Activated CD8-positive, alpha-beta T cell treated with anti-CD3 and anti-CD28 coated beads, Interleukin-2, amount 10 ng/mL, durations not matched to agents 7 days and 5 days (primary cell): ENCODE measurements around the gene CMKLR1. TPM values are rescaled to one million over a fixed set of nuclear protein-coding genes. Genes with fewer than 3 reads are reported as not detected.

Experiments used
- ATAC-seq: fragments of 150-1000 bp; cut with Tn5 transposase; one replicate; pipeline ENCODE4 v1.10.0; 2021; ENCODE audit warnings: moderate library complexity
- CTCF ChIA-PET: fragments of 350-600 bp; sonication (Branson Sonifier 250); formaldehyde crosslinking; loops from one replicate; lab custom pipeline; 2021; ENCODE audit warnings: antibody characterized with exemption; lab: Charles Lee
- POLR2A ChIA-PET: fragments of 350-600 bp; sonication (Branson Sonifier 250); formaldehyde crosslinking; loops from one replicate; lab custom pipeline; 2021; ENCODE audit warnings: antibody characterized with exemption; lab: Charles Lee
- DNase-seq: peaks from one replicate; pipeline ENCODE4 v3.0.0-alpha.2; 2020
- H3K27ac Mint-ChIP-seq: one replicate; pipeline ENCODE4 v1.8.0; 2021; ENCODE audit warnings: mild to moderate bottlenecking, mixed read lengths
- H3K27me3 Mint-ChIP-seq: one replicate; pipeline ENCODE4 v1.8.0; 2021; ENCODE audit warnings: low read depth, mixed read lengths
- H3K36me3 Mint-ChIP-seq: one replicate; pipeline ENCODE4 v1.8.0; 2021; ENCODE audit warnings: low read depth, mixed read lengths
- H3K4me1 Mint-ChIP-seq: one replicate; pipeline ENCODE4 v1.8.0; 2021; ENCODE audit warnings: low read depth, mixed read lengths
- H3K4me3 Mint-ChIP-seq: one replicate; pipeline ENCODE4 v1.8.0; 2021; ENCODE audit warnings: mild to moderate bottlenecking, mixed read lengths
- H3K9me3 Mint-ChIP-seq: one replicate; pipeline ENCODE4 v1.8.0; 2022; ENCODE audit warnings: mixed read lengths; ENCODE audit not compliant: insufficient read depth
- total RNA-seq, 2 experiments: library from RNA; stranded (reverse); gene quantifications; one replicate each; pipeline ENCODE4 v1.2.3, GENCODE V29; 2021

The CMKLR1 gene, protein sequence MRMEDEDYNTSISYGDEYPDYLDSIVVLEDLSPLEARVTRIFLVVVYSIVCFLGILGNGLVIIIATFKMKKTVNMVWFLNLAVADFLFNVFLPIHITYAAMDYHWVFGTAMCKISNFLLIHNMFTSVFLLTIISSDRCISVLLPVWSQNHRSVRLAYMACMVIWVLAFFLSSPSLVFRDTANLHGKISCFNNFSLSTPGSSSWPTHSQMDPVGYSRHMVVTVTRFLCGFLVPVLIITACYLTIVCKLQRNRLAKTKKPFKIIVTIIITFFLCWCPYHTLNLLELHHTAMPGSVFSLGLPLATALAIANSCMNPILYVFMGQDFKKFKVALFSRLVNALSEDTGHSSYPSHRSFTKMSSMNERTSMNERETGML
- total RNA-seq, result under 1 TPM in 1 of 2 experiments, not detected in 1; 0.08 TPM

DNA sequence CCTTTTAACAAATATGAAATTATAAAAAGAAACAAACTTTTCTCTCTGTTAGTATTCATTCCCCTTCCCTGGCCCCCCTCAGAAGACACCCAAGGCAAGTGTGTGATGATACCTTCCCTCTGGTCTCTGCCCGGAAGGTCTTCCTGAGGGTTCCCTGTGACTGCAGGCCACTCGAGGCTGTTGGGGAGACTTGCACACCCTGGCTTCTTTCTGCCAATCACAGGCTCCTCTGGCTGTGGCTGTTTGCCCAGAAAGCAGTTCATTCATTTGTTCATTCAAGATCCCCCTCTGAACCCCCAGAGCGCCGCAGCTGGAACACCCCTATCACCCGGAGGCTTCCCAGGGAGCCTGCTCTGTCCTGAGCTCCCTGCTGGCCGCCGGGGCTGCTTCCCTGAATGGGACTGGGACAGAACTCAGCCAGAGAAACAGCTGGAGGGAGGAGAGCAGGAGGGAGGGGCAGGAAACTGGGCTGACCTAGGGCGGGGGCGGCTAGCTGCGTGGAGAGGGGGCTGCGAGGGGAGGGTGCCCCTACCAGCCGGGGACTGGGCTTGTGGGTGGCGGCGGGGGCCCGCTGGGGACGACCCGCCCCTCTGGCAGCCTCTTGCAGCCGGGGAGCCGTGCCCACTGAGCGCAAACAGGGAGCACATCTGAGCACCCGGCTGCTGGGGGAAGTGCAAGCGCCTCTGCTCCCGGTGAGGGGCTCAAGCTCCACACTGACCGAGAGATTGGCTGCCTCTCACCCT is at the start of gene CMKLR1:
Gene CMKLR1, minus strand, starts transcription at position 397 of the 743 bp plus-strand sequence. CDS start 45,720 bp downstream, outside the sequence.
- Mint-ChIP-seq H3K4me1 (peaks cover 8% of the 10 kb centered on the region), H3K9me3 (no peaks in the 10 kb centered on the region), H3K36me3 (no peaks in the 10 kb centered on the region), H3K27ac (no peak within 1 kb of the TSS), H3K27me3 (peaks cover 36% of the 10 kb centered on the region), H3K4me3 (no peak within 1 kb of the TSS)
- ChIA-PET CTCF (no interaction called here), POLR2A (no interaction called here)
- DNase-seq, result no peak
- no peak for ATAC-seq

DNA sequence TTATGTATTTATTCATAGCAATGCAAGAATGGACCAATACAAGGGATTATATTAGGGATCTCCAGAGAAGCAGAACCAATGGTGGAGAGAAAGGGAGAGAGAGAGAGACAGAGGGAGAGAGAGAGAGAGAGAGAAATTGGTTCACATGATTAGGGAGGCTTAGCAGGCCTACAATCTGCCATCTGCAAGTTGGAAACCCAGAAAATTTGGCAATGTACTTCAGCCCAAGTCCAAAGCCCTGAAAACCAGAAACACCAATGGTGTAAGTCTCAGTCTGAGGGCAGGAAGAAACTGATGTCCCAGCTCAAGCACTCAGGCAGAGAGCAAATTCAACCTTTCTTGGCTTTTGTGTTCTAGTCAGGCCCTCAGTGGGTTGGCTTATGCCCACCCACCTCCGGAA is 48.7 kb upstream of the CMKLR1 start:
- no peaks in the 10 kb centered on the region for H3K36me3 Mint-ChIP-seq
- H3K9me3 Mint-ChIP-seq, result no peaks in the 10 kb centered on the region
- peaks cover 9% of the 10 kb centered on the region for H3K27me3 Mint-ChIP-seq
- ChIA-PET CTCF (no interaction called here), POLR2A (no interaction called here)
- DNase-seq (no peak), ATAC-seq (no peak)
- H3K4me3 Mint-ChIP-seq, result no peak overlapping the region
- no peak overlapping the region for H3K27ac Mint-ChIP-seq
- H3K4me1 Mint-ChIP-seq, result no peaks in the 10 kb centered on the region

DNA sequence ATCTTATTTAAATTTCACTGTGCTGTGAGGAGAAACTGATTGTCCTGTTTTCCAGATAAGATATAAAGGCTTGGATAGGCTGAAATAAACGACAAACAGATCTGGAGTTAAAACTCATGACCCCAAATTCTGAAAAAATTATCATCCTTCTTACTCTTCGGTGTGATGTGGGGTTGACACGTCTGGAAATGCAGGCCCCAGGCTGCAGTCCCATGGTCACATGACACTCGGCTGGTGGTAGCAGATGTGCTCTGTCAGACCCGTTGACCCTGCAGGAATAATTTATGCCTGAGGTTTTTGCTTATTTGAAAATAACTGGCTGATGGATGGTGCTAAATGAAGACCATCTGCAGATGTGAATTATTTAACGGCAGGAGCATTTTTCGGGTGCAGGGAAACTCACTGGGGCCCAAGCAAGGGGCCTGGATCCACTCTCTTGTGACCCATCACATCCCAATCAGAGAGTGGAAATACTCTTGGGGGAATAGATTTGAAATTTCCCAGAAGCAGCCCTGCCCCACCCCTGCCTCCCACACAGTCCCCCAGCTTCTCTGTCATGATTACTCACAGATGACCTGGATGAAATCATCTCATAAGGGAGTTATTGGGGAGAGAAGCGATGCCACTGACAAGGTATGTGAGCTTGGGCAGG is 47.7 kb upstream of the CMKLR1 start:
- Mint-ChIP-seq H3K27ac (no peak overlapping the region), H3K4me1 (no peaks in the 10 kb centered on the region), H3K9me3 (no peaks in the 10 kb centered on the region), H3K4me3 (no peak overlapping the region), H3K36me3 (no peaks in the 10 kb centered on the region), H3K27me3 (peaks cover 8% of the 10 kb centered on the region)
- ChIA-PET CTCF (no interaction called here), POLR2A (no interaction called here)
- ATAC-seq (no peak), DNase-seq (no peak)

DNA sequence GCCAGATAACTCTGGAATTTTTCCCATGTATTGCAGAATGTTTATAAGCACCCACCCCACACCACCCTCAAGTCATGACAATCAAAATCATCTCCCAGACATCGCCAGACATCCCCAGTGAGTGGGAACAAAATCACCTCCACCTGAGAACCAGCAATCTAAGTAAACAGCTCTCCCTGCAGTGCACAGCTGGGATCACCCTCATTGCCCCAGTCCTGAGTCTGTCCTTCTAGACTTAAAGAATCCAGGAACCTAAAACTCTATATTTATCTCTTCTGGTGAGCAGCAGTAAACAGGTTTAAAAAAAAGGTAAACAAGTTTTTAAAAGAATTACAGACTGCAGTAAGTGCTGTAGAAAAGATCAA is 43.3 kb upstream of the CMKLR1 start:
- ChIA-PET POLR2A (no interaction called here), CTCF (no interaction called here)
- H3K4me3 Mint-ChIP-seq, result no peak overlapping the region
- no peak overlapping the region for H3K27ac Mint-ChIP-seq
- H3K36me3 Mint-ChIP-seq, result no peaks in the 10 kb centered on the region
- ATAC-seq (no peak), DNase-seq (no peak)
- H3K9me3 Mint-ChIP-seq, result peaks cover under 1% of the 10 kb centered on the region
- H3K27me3 Mint-ChIP-seq, result peaks cover 8% of the 10 kb centered on the region
- no peaks in the 10 kb centered on the region for H3K4me1 Mint-ChIP-seq

DNA sequence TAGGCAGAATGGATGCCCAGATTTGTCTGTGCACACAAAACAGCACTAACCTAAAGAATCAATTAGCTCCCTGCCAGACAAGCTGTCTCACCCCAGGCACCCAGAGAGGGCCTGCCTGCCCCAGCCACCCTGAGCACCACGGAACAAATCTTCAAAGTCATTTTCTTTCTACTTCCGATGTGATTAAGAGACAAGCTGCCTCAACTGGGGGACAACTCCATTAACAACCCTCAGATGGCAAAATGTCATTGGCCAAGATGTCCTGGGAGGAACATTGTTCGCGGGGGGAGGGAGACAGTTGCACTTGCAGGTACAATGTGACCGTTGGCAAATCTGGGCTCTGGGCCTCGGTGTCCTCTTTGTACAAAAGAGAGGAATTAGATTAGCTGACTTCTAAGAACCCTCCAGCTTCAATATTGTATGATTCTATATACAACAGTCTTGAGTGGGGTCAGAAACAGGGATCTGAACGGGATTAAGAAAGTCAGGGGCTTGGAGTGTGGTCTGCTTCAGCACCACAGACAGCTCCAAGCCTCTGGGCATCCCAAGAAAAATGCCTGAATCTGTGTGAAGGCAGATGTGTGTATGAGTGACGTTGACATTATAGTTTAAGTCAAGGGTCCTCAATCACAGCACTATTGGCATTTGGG is 42.8 kb upstream of the CMKLR1 start:
- DNase-seq (no peak), ATAC-seq (no peak)
- CTCF ChIA-PET, result no interaction called here

DNA sequence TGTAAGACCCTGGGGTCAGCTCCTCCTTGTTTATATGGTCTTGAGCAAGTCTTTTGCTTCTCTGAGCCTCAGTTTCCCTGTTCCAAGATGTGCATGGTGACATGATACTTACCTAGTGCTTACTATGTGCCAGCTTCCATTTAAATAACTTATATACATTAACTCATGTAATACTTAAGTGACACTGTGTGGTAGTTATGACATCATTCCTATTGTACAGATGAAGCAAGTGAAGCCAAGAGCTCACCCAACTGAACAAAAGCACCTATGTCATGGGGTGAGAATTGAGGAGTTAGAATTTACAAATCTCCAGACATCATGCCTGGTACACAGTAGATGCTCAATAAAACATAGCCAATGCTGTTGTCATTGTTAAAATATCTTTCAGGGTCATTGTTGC is 41.3 kb upstream of the CMKLR1 start:
- H3K27ac Mint-ChIP-seq, result no peak overlapping the region
- CTCF ChIA-PET, result no interaction called here
- H3K36me3 Mint-ChIP-seq, result no peaks in the 10 kb centered on the region
- peaks cover 12% of the 10 kb centered on the region for H3K27me3 Mint-ChIP-seq
- H3K4me3 Mint-ChIP-seq, result no peak overlapping the region
- ATAC-seq (no peak), DNase-seq (no peak)
- POLR2A ChIA-PET, result no interaction called here
- H3K4me1 Mint-ChIP-seq, result no peaks in the 10 kb centered on the region
- H3K9me3 Mint-ChIP-seq, result peaks cover 3% of the 10 kb centered on the region

More for the DNA sequence above, 42.8 kb upstream of the CMKLR1 start:
- peaks cover 9% of the 10 kb centered on the region for H3K27me3 Mint-ChIP-seq
- no peaks in the 10 kb centered on the region for H3K36me3 Mint-ChIP-seq
- H3K4me1 Mint-ChIP-seq, result no peaks in the 10 kb centered on the region
- POLR2A ChIA-PET, result no interaction called here
- H3K4me3 Mint-ChIP-seq, result no peak overlapping the region
- peaks cover 3% of the 10 kb centered on the region for H3K9me3 Mint-ChIP-seq
- no peak overlapping the region for H3K27ac Mint-ChIP-seq

DNA sequence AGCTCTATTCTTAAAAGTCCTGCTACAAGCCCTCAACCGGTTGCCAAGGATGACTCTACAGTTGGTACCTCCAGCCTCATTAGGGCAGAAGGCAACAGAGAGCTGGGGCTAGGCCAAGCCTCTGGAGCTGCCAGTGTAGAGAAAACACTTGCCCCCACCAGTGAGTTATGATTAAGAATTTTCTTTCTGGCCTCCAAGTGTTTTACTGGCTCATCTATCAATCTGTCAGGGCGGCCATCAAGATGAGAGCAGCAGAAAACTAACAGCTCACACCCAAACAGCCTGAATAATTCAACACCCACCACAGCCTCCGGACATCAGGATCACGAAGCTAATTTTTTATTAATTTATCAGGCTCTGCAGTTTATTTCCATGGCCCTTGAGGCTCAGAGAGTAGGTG is 40.7 kb upstream of the CMKLR1 start:
- DNase-seq (no peak), ATAC-seq (no peak)
- no peaks in the 10 kb centered on the region for H3K4me1 Mint-ChIP-seq
- no peaks in the 10 kb centered on the region for H3K36me3 Mint-ChIP-seq
- CTCF ChIA-PET, result no interaction called here
- POLR2A ChIA-PET, result no interaction called here
- peaks cover 10% of the 10 kb centered on the region for H3K27me3 Mint-ChIP-seq
- H3K9me3 Mint-ChIP-seq, result peaks cover 3% of the 10 kb centered on the region
- H3K4me3 Mint-ChIP-seq, result no peak overlapping the region
- H3K27ac Mint-ChIP-seq, result no peak overlapping the region

DNA sequence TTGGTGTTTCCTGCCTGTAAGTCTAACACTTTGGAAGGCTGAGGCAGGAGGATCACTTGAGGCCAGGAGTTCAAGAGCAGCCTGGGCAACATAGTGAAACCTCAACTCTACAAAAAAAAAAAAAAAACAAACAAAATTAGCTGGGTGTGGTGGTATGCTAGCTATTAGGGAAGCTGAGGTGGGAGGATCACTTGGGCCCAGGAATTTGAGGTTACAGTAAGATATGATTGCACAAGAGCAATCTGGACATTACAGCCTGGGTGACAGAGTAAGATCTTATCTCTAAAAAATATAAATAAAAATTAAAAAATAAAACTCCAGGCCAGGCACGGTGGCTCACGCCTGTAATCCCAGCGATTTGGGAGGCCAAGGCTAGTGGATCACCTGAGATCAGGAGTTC is 39.8 kb upstream of the CMKLR1 start:
- no peak for ATAC-seq
- no peaks in the 10 kb centered on the region for H3K4me1 Mint-ChIP-seq
- ChIA-PET POLR2A (no interaction called here), CTCF (no interaction called here)
- no peaks in the 10 kb centered on the region for H3K36me3 Mint-ChIP-seq
- no peak overlapping the region for H3K27ac Mint-ChIP-seq
- no peak overlapping the region for H3K4me3 Mint-ChIP-seq
- peaks cover 3% of the 10 kb centered on the region for H3K9me3 Mint-ChIP-seq
- no peak for DNase-seq
- peaks cover 10% of the 10 kb centered on the region for H3K27me3 Mint-ChIP-seq

DNA sequence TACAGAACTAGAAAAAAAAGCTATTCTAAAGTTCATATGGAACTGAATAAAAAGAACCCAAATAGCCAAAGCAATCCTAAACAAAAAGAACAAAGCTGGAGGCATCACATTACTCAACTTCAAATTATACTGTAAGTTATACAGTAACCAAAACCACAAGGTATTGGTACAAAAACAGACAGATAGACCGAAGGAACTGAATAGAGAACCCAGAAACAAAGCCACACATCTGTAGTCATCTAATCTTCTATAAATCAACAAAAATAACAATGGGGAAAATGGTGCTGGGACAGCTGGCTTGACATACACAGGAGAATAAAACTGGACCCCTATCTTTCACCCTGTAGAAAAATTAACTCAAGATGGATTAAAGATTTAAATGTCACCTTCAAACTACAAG is 38.1 kb upstream of the CMKLR1 start:
- peaks cover 10% of the 10 kb centered on the region for H3K27me3 Mint-ChIP-seq
- H3K4me1 Mint-ChIP-seq, result no peaks in the 10 kb centered on the region
- ATAC-seq (no peak), DNase-seq (no peak)
- peaks cover 3% of the 10 kb centered on the region for H3K9me3 Mint-ChIP-seq
- no peaks in the 10 kb centered on the region for H3K36me3 Mint-ChIP-seq
- H3K4me3 Mint-ChIP-seq, result no peak overlapping the region
- no peak overlapping the region for H3K27ac Mint-ChIP-seq
- POLR2A ChIA-PET, result no interaction called here
- CTCF ChIA-PET, result no interaction called here

DNA sequence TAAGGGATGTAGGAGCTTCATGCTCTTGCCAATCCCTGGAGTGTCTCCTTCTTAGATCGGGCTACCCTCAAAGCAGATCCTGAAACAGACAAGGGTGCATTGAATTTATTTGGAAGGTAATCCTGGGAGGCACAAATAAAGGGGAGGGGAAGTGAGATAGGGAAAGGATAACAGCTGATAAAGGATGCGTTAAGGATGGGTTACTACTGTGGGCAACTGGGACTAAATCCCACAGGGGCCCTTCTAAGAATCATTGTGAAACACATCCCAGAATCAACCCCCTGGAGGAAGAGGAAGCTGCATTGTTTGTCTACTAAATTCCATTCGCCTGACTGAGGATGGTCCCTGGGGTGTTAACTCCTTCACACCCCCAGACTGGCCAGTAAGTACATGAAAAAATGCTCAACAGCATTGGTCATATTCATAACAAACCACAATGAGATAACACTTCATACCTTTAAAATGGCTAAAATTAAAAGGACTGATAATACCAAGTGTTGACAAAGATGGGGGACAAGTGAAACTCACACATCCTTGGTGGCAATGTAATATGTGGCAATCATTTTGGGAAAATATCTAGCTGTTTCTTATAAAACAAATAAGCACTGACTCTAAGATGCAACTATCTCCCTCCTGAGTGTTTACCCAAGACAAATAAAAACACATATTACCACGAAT is 37.0 kb upstream of the CMKLR1 start:
- no peaks in the 10 kb centered on the region for H3K36me3 Mint-ChIP-seq
- no peak for DNase-seq
- POLR2A ChIA-PET, result no interaction called here

DNA sequence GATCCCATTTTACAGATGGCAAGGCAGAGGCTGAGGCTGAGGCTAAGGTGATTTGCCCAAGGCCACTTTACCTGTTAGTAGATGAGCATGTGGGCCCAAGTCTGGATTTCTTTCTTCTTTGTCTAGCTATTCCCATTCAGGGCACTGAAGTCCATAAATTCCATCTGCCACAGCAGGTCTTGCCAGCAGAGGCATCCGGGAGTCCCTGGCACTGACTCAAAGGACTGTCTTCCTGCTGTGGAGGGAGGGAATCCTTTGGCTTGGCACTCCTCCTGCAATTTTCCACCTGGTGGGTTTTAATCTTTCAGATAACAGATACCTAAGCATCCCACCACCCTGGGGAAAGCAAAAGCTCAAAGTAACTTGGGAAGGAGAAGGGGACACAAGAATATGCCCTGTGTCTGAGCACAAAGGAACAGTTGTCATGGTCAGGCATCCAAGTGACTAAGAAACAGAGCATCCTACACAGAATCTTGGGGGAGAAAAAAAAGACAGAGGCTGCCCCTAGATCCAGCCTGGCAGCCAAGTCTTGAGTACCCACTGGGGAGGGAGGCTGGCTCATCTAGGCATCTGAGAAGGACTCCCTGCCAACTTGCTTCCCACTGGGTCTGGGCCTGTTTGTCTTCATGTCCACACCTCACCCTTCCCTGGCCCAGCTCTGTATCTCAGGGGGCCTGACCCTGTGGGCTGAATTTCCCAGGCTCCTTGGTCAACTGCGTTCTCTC is 35.6 kb upstream of the CMKLR1 start:
- ChIA-PET CTCF (no interaction called here), POLR2A (no interaction called here)
- peaks cover 3% of the 10 kb centered on the region for H3K9me3 Mint-ChIP-seq
- H3K27me3 Mint-ChIP-seq, result peaks cover 10% of the 10 kb centered on the region
- no peak overlapping the region for H3K27ac Mint-ChIP-seq
- H3K4me3 Mint-ChIP-seq, result no peak overlapping the region
- DNase-seq (no peak), ATAC-seq (no peak)
- no peaks in the 10 kb centered on the region for H3K36me3 Mint-ChIP-seq
- no peaks in the 10 kb centered on the region for H3K4me1 Mint-ChIP-seq

More for the DNA sequence above, 37.0 kb upstream of the CMKLR1 start:
- CTCF ChIA-PET, result no interaction called here
- Mint-ChIP-seq H3K4me3 (no peak overlapping the region), H3K4me1 (no peaks in the 10 kb centered on the region), H3K27me3 (peaks cover 10% of the 10 kb centered on the region), H3K9me3 (peaks cover 3% of the 10 kb centered on the region), H3K27ac (no peak overlapping the region)
- ATAC-seq, result no peak
